SU-DHL-6 (cell line): ENCODE data around the gene FBXL13.

Experiments
- H2AFZ ChIP-seq: fragments of 200-600 bp; sonication (generic); 2 replicates; pipeline ENCODE4 v1.6.1; 2014; ENCODE audit warnings: low read depth, mild to moderate bottlenecking, moderate library complexity, mixed read lengths, antibody characterized with exemption, low read length; ENCODE audit not compliant: severe bottlenecking
- H3F3A ChIP-seq: fragments of 200-600 bp; shearing (Covaris generic); 2 replicates; pipeline ENCODE4 v1.6.0; 2016; ENCODE audit warnings: antibody characterized with exemption, mild to moderate bottlenecking; ENCODE audit not compliant: insufficient read depth
- H3K27ac ChIP-seq: fragments of 200-600 bp; sonication (generic); 2 replicates; pipeline ENCODE4 v1.5.1; 2016; ENCODE audit warnings: low read depth, mild to moderate bottlenecking, low read length, moderate library complexity, mixed read lengths
- H3K27me3 ChIP-seq: fragments of 200-600 bp; sonication (generic), shearing (Covaris generic); 2 replicates; pipeline ENCODE4 v1.6.0; 2014; ENCODE audit warnings: mild to moderate bottlenecking, low read length
- H3K36me3 ChIP-seq: fragments of 200-600 bp; sonication (generic); 2 replicates; pipeline ENCODE4 v1.6.1; 2014; ENCODE audit warnings: mild to moderate bottlenecking, low read length, mixed read lengths
- H3K4me2 ChIP-seq: fragments of 300-600, 200-600 bp; shearing (Covaris generic), sonication (generic); 2 replicates; pipeline ENCODE4 v1.6.0; 2014; ENCODE audit warnings: low read length, low read depth, mild to moderate bottlenecking; ENCODE audit not compliant: poor library complexity, severe bottlenecking
- H3K4me3 ChIP-seq: fragments of 200-600 bp; sonication (generic); 2 replicates; pipeline ENCODE4 v1.5.1; 2014; ENCODE audit warnings: antibody characterized with exemption, low read length, mild to moderate bottlenecking, mixed read lengths; ENCODE audit not compliant: insufficient read depth, poor library complexity, severe bottlenecking
- H3K79me2 ChIP-seq: fragments of 200-600 bp; sonication (generic); 2 replicates; pipeline ENCODE4 v1.6.1; 2014; ENCODE audit warnings: mild to moderate bottlenecking, low read length, moderate library complexity; ENCODE audit not compliant: insufficient read depth
- H3K9ac ChIP-seq: fragments of 200-600 bp; sonication (generic); 2 replicates; pipeline ENCODE4 v1.7.0; 2014; ENCODE audit warnings: mild to moderate bottlenecking, low read length
- H3K9me2 ChIP-seq: fragments of 200-600 bp; sonication (generic); replicated peaks from 2 replicates; pipeline ENCODE4 v1.6.1; 2014; ENCODE audit warnings: low read length; ENCODE audit not compliant: insufficient read depth
- H3K9me3 ChIP-seq: fragments of 200-600 bp; sonication (generic); 2 replicates; pipeline ENCODE4 v1.6.1; 2014; ENCODE audit warnings: low read length, mixed read lengths; ENCODE audit not compliant: insufficient read depth
- H4K20me1 ChIP-seq: fragments of 200-600 bp; sonication (generic); 2 replicates; pipeline ENCODE4 v1.6.1; 2014; ENCODE audit warnings: low read depth, mild to moderate bottlenecking, antibody characterized with exemption, low read length, moderate library complexity, mixed read lengths
- EZH2phosphoT487 ChIP-seq: fragments of 200-600 bp; sonication (generic), shearing (Covaris generic); conservative IDR thresholded peaks from 2 replicates; pipeline ENCODE4 v1.6.1; 2018; ENCODE audit warnings: mild to moderate bottlenecking, antibody characterized with exemption, low read length, moderate library complexity, mixed read lengths
- TF ChIP-seq, protein P1 (sequence below): fragments of 200-600 bp; sonication (generic); IDR thresholded peaks from one replicate; pipeline ENCODE4 v1.5.1; 2017; ENCODE audit warnings: antibody characterized with exemption, mild to moderate bottlenecking, low read length, moderate library complexity; ENCODE audit not compliant: insufficient read depth, poor library complexity, severe bottlenecking

The FBXL13 gene

DNA sequence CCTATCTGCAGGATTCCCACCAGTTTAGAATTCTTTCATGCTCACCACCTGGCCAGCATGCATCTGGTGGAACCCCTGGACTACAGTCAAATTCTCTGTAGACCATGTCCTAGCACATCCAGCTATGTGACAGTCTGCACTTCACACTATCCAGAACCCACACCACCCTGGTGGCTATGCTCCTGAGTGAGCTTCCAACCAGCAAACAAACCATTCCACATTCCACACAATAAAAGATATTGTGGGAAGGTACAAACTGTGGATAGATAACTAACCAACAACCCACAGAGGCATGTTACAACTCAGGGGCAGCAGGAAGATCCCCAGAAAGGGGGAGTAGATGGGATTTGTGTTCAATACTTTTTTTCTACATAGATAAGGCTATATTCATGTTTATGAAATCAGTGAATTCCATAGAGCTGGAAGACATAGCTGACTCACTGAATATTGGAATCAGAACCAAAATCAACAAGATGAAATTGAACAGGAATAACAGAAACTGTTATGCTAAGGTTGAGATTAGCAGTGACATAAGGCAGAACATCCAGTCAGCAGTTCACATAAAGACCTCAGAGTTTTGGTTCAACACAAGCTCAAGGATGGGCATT, 89.3 kb downstream of the FBXL13 start:
- H2AFZ ChIP-seq: no peak overlapping the region
- H3K4me2 ChIP-seq: no peak overlapping the region
- no peaks in the 10 kb centered on the region for H3K36me3 ChIP-seq
- H3K4me3 ChIP-seq: no peak overlapping the region
- H3K9ac ChIP-seq: no peak overlapping the region
- no peaks in the 10 kb centered on the region for H3K79me2 ChIP-seq
- no peaks in the 10 kb centered on the region for H3K9me2 ChIP-seq
- H3K9me3 ChIP-seq: no peaks in the 10 kb centered on the region
- TF ChIP-seq, protein P1, sequence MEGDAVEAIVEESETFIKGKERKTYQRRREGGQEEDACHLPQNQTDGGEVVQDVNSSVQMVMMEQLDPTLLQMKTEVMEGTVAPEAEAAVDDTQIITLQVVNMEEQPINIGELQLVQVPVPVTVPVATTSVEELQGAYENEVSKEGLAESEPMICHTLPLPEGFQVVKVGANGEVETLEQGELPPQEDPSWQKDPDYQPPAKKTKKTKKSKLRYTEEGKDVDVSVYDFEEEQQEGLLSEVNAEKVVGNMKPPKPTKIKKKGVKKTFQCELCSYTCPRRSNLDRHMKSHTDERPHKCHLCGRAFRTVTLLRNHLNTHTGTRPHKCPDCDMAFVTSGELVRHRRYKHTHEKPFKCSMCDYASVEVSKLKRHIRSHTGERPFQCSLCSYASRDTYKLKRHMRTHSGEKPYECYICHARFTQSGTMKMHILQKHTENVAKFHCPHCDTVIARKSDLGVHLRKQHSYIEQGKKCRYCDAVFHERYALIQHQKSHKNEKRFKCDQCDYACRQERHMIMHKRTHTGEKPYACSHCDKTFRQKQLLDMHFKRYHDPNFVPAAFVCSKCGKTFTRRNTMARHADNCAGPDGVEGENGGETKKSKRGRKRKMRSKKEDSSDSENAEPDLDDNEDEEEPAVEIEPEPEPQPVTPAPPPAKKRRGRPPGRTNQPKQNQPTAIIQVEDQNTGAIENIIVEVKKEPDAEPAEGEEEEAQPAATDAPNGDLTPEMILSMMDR: no peak
- no peak for TF ChIP-seq EZH2phosphoT487
- no peaks in the 10 kb centered on the region for H4K20me1 ChIP-seq
- no peaks in the 10 kb centered on the region for H3F3A ChIP-seq
- H3K27me3 ChIP-seq: no peaks in the 10 kb centered on the region
- H3K27ac ChIP-seq: no peak overlapping the region

DNA sequence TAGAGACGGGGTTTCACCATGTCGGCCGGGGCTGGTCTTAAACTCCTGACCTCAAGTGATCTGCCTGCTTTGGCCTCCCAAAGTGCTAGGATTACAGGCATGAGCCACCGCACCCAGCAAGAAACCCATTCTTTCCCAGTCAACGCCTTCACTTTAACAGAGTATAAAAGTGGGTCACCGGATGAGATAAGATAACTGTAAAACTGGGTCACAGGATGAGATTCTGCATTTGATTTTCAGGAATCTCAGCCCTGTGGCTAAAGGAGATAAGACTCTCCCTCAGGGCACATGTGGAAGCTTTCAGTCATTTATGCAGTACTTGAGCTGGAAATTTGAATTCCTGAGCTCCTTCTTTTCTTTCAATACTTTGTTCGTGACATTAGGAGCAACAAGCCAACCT, 91.0 kb downstream of the FBXL13 start:
- no peak overlapping the region for H2AFZ ChIP-seq
- no peaks in the 10 kb centered on the region for H3K79me2 ChIP-seq
- H3K9me3 ChIP-seq: no peaks in the 10 kb centered on the region
- H3K27me3 ChIP-seq: no peaks in the 10 kb centered on the region
- H3K9me2 ChIP-seq: no peaks in the 10 kb centered on the region
- H3K4me2 ChIP-seq: no peak overlapping the region
- no peaks in the 10 kb centered on the region for H4K20me1 ChIP-seq
- H3K9ac ChIP-seq: no peak overlapping the region
- no peak overlapping the region for H3K27ac ChIP-seq
- H3F3A ChIP-seq: no peaks in the 10 kb centered on the region
- TF ChIP-seq EZH2phosphoT487: no peak
- TF ChIP-seq, protein P1: no peak
- no peak overlapping the region for H3K4me3 ChIP-seq
- no peaks in the 10 kb centered on the region for H3K36me3 ChIP-seq

DNA sequence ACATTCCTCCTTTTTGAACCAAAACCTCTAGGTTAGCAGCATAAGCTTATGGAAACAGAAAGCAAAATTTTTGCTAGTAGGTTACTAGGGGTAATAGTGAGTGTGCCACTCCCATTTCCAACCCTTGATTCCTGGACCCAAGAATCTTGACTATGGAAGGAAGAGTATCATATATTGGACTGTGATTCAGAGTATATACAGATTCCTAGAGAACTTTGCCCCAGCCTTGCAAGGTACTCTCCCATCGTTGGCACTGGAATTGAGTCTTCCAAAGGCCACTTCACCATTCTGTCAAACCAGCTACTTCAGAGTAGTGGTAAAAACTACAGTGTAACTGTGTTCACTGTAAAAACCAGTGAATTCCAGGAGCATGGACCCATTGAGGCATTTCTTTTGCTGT, 92.4 kb downstream of the FBXL13 start:
- TF ChIP-seq EZH2phosphoT487: no peak
- TF ChIP-seq, protein P1: no peak
- Histone ChIP-seq H3K9me3 (no peaks in the 10 kb centered on the region), H3F3A (no peaks in the 10 kb centered on the region), H3K27me3 (no peaks in the 10 kb centered on the region), H3K4me3 (no peak overlapping the region), H3K36me3 (no peaks in the 10 kb centered on the region), H4K20me1 (no peaks in the 10 kb centered on the region), H3K9ac (no peak overlapping the region), H3K9me2 (no peaks in the 10 kb centered on the region), H3K4me2 (no peak overlapping the region), H3K79me2 (no peaks in the 10 kb centered on the region), H2AFZ (no peak overlapping the region), H3K27ac (no peak overlapping the region)
